Raji (cell line): ENCODE data around the gene LBX2.

Source experiments
- POLR2A ChIP-seq: IDR thresholded peaks from 2 replicates; pipeline ENCODE4 v1.6.1; 2011; ENCODE audit warnings: low read depth, low read length, control low read depth; ENCODE audit not compliant: insufficient read depth

Gene LBX2

DNA sequence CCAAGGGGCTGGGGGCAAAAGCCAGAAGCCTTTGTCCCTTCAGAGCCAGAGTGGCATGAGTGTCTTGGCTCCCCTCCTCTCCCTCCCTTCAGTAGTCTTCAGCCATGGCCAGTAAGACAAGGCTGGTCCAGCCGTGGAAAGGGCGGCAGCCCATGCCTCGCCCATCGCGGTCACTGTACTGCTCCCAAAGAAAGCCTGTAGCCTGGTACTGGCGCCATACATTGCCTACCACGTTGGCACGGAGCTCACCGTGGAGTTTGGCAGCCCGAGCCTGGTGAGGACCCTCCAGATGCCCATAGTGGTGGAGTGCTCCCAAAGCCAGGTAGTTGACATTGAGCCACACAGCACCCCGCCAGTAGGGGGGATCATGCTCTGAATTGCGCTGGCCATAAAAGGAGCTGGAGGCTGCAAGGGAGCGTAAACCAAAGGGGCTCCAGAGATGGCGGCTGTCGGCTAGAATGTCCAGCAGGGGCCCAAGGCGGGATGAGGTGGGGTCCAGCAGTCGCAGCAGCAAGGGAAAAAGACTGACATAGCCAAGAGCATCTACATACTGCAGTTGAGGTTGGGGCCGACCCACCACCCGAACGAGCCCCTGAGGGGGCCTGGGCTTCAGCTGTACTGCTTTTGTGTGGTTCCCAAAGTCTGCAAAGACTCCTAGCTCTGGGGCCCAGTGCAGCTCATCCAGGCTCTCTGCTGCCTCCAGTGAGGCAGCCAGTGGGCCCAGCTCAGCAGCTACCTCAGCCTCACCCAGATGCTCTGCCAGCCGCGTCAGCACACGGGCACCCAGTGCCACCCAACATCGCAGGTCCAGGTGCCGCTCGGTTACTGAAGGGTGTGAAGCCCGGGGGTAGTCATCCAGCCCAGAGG is 38.0 kb downstream of the LBX2 start:
- TF ChIP-seq POLR2A = peak; percentile 1; the same call in 1 of the 2 replicates

GRCh38 chr2:74458938-74459363 is 40.5 kb downstream of the LBX2 start:
- no peak; the same call in 1 of the 2 replicates for TF ChIP-seq POLR2A

DNA sequence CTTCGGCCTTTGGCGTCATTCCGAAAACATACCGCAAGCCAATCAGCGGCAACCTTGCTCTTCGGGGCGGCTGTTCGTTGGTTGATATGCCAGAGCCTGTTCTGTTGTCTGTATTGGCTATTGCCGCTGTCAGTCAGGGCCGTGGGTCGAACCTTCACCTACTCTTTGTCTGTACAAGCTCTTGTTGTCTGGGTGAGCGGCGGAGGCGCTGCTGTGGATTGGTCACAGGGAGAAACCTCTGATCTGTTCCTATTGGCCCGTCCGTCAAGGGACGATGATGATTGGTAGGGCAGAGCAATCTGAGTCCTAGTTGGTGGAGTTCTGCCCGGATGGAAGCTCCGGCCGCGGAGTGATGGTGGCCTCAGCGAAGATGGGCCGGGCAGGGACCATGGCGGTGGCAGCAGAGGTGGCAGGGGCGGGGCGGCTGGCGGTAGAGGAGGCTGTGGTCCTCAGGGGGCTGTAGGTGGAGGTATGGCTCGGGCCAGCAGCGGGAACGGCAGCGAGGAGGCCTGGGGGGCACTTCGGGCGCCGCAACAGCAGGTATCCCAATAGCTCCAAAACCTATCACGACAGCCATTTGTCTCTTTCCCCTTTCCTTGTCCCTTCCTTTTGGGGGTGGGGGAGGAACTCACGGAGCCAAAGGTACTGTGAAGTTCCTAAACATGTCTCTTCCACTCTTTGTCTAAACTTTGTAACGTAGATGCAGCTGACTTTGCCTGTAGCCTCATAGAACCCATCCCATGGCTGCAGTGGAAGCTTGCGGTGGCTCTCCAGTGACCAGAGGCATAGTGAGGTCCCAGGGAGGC is 41.1 kb downstream of the LBX2 start, which contains the start of gene WBP1:
TSS of gene WBP1 (plus strand) at position 307 of the 806 bp plus-strand sequence. CDS start at position 472, 165 bp downstream.
- peak; percentile 46 for TF ChIP-seq POLR2A

DNA sequence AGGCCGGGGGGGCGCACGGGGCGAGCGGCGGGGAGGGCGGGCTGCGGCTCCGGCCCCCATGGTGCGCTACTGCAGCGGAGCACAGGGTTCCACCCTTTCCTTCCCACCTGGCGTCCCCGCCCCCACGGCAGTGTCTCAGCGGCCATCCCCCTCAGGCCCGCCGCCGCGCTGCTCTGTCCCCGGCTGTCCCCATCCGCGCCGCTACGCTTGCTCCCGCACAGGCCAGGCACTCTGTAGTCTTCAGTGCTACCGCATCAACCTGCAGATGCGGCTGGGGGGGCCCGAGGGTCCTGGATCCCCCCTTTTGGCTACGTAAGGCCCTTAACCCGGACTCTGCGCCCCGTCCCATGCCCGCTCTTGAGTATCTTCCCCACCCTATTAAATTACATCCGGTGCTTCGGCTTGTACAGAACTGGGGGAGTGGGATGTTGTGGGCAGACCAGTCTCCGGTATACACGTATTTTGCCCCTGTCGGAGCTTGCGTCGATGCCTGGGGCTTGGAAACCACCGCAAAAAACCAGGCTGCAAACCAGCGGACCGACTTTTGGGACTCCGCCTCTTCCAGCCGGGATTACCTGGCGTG is 41.8 kb downstream of the LBX2 start:
- peak; percentile 46 for TF ChIP-seq POLR2A

GRCh38 chr2:74457129-74457548 is 42.3 kb downstream of the LBX2 start:
- no peak; the same call in none of the 2 replicates for TF ChIP-seq POLR2A

DNA sequence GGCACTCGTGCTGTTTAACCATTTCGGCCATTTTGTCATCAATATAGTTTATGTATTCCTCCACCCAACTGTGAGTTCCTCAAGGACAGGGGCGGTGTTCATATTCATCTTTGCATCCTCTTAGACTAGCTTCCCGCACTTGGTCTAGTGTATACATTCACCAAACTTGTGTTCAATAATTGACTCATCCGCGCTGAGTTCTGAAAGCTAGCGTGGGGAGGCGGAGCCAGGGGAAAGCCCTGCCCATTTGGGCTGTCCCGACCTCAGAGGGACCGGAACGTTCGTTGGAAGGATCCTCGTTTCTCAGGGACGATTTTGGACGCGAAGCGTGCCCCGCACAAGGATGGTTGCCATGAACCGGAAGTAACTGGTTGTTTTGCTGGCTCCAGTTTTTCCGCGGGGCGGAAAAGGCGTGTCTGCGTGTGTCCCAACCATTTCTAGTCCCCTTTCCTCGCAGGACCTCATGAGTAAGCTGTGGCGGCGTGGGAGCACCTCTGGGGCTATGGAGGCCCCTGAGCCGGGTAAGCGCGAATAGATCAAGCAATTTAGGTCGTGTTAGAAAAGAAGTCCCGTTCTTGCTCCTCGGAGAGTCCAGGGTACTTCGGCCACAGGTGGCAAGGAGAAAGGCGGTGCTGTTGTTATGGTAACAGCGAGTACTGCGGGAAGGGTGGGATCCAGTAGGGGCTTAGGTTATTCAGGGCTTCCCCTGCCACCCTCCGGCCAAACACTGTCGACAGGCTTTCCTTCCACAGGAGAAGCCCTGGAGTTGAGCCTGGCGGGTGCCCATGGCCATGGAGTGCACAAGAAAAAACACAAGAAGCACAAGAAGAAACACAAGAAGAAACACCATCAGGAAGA is 44.5 kb downstream of the LBX2 start, which contains the start of gene INO80B:
TSS of gene INO80B (plus strand) at position 434 of the 858 bp plus-strand sequence. CDS start at position 464, 30 bp downstream.
- TF ChIP-seq POLR2A = peak; percentile 81

- TF ChIP-seq POLR2A = no peak
These were observed 48.7 kb downstream of the LBX2 start for GRCh38 chr2:74450570-74451190.

GRCh38 chr2:74448771-74449170 is 50.6 kb downstream of the LBX2 start:
- no peak for TF ChIP-seq POLR2A
